ENCODE measurements around the gene TAF9. TPM values are rescaled to one million over a fixed set of nuclear protein-coding genes. Genes with fewer than 3 reads are reported as not detected.

The TAF9 gene
- total and polyA plus RNA-seq, 9 donors = 31.2 to 38.3 (median 37.9) TPM

- Histone ChIP-seq H3K9me3 (replicated peaks; ENCODE audit: control insufficient read depth, low read depth, low read length) (no peaks in the 10 kb centered on the region), H3K36me3 (ENCODE audit: control insufficient read depth, insufficient read depth, low read length) (no peaks in the 10 kb centered on the region), H3K27ac (ENCODE audit: low read length) (no peak overlapping the region), H3K4me1 (ENCODE audit: control insufficient read depth, insufficient read depth, low read length) (no peaks in the 10 kb centered on the region), H3K27me3 (ENCODE audit: control insufficient read depth, insufficient read depth, low read length) (no peaks in the 10 kb centered on the region), H3K4me3 (ENCODE audit: low read length) (no peak overlapping the region)
- WGBS (ENCODE audit: insufficient coverage) = 85% methylated on average over 1 of the region's 1 CpG
- no peak for DNase-seq
Measured at GRCh38 chr5:69315972-69316371, 53.3 kb downstream of the TAF9 start.

Other genes starting within 250 kb of the TAF9 start
- gene CCNB1, start 202.4 kb downstream of the TAF9 start, total RNA-seq = 26.3 TPM
- gene CCNB1, start 202.4 kb downstream of the TAF9 start, polyA plus RNA-seq (ENCODE audit: insufficient read depth in 1 of 8, insufficient read length in 8 of 8, low replicate concordance in 1 of 8) = 10 to 100 TPM; 34.2 to 53.8 (median 42.4) TPM
- 11.4 TPM for gene CENPH, start 179.9 kb downstream of the TAF9 start, total RNA-seq
- 10 to 100 TPM; 11.6 to 16.2 (median 13.1) TPM for gene CENPH, start 179.9 kb downstream of the TAF9 start, polyA plus RNA-seq (ENCODE audit: insufficient read depth in 1 of 8, insufficient read length in 8 of 8, low replicate concordance in 1 of 8)
- gene CDK7, start 134.6 kb downstream of the TAF9 start, total RNA-seq = 18.3 TPM
- 10 to 100 TPM; 15.9 to 24.4 (median 19.7) TPM for gene CDK7, start 134.6 kb downstream of the TAF9 start, polyA plus RNA-seq (ENCODE audit: insufficient read depth in 1 of 8, insufficient read length in 8 of 8, low replicate concordance in 1 of 8)
- gene CCDC125, start 36.7 kb downstream of the TAF9 start, total RNA-seq = 2.2 TPM
- gene CCDC125, start 36.7 kb downstream of the TAF9 start, polyA plus RNA-seq (ENCODE audit: insufficient read depth in 1 of 8, insufficient read length in 8 of 8, low replicate concordance in 1 of 8) = 1 to 10 TPM; 2.8 to 4.1 (median 3.5) TPM
- gene AK6, start within 50 bp of the TAF9 start, total RNA-seq = 40.2 TPM
- 10 to 100 TPM; 35.9 to 53.9 (median 44.6) TPM for gene AK6, start within 50 bp of the TAF9 start, polyA plus RNA-seq (ENCODE audit: insufficient read depth in 1 of 8, insufficient read length in 8 of 8, low replicate concordance in 1 of 8)
- 21.2 TPM for gene RAD17, start 298 bp upstream of the TAF9 start, total RNA-seq
- 10 to 100 TPM; 20.6 to 26.4 (median 23.2) TPM for gene RAD17, start 298 bp upstream of the TAF9 start, polyA plus RNA-seq (ENCODE audit: insufficient read depth in 1 of 8, insufficient read length in 8 of 8, low replicate concordance in 1 of 8)
- gene MARVELD2, start 45.6 kb upstream of the TAF9 start, total RNA-seq = 0.31 TPM
- gene MARVELD2, start 45.6 kb upstream of the TAF9 start, polyA plus RNA-seq (ENCODE audit: insufficient read depth in 1 of 8, insufficient read length in 8 of 8, low replicate concordance in 1 of 8) = 1 to 10 TPM in 2 of 8 donors, under 1 TPM in 6; 0.14 to 3.2 (median 0.36) TPM
- gene OCLN, start 123.3 kb upstream of the TAF9 start, total RNA-seq = 2.4 TPM
- 1 to 10 TPM in 7 of 8 donors, under 1 TPM in 1; 0.59 to 6.8 (median 2.6) TPM for gene OCLN, start 123.3 kb upstream of the TAF9 start, polyA plus RNA-seq (ENCODE audit: insufficient read depth in 1 of 8, insufficient read length in 8 of 8, low replicate concordance in 1 of 8)
- gene GTF2H2C, start 190.7 kb upstream of the TAF9 start, total RNA-seq = 42.0 TPM
- gene GTF2H2C, start 190.7 kb upstream of the TAF9 start, polyA plus RNA-seq (ENCODE audit: insufficient read depth in 1 of 8, insufficient read length in 8 of 8, low replicate concordance in 1 of 8) = 10 to 100 TPM; 20.8 to 38.4 (median 27.1) TPM

Data from muscle of leg (tissue), 11 donors.